A673 (cell line): Measurements from ENCODE around the gene CCDC85C. TPM values are rescaled to one million over a fixed set of nuclear protein-coding genes. Genes with fewer than 3 reads are reported as not detected.

Source experiments
- BruUV-seq: library from RNA; stranded (reverse); fragments of 400-500 nt; replicated peaks from 2 replicates; lab custom pipeline; 2021; lab: Mats Ljungman, UMichigan
- CTCF ChIA-PET: fragments of 300-600 bp; sonication (Branson Sonifier 250); formaldehyde crosslinking; loops from one replicate; lab custom pipeline; 2022; ENCODE audit warnings: antibody characterized with exemption; lab: Charles Lee
- POLR2A ChIA-PET: fragments of 300-600 bp; sonication (Branson Sonifier 250); formaldehyde crosslinking; loops from one replicate; lab custom pipeline; 2022; ENCODE audit warnings: antibody characterized with exemption; ENCODE audit not compliant: low non-redundant PET; lab: Charles Lee
- DNase-seq: peaks from one replicate; pipeline ENCODE4 v3.0.0-alpha.2; 2015; ENCODE audit warnings: low spot score
- H3K27ac ChIP-seq: fragments of 200-600 bp; sonication (generic); 2 replicates; pipeline ENCODE4 v1.5.1; 2016; ENCODE audit warnings: mixed run types, low read depth, mild to moderate bottlenecking, mixed read lengths, antibody characterized with exemption, low read length; ENCODE audit not compliant: poor library complexity, severe bottlenecking
- H3K27me3 ChIP-seq: fragments of 200-600 bp; sonication (generic); replicated peaks from 2 replicates; pipeline ENCODE4 v1.6.1; 2017; ENCODE audit warnings: mixed run types, low read depth, mild to moderate bottlenecking, mixed read lengths, antibody characterized with exemption, low read length; ENCODE audit not compliant: insufficient read depth, poor library complexity
- H3K36me3 ChIP-seq: fragments of 200-600 bp; sonication (generic); 2 replicates; pipeline ENCODE4 v1.6.1; 2016; ENCODE audit warnings: mixed run types, mild to moderate bottlenecking, mixed read lengths, antibody characterized with exemption, low read length; ENCODE audit not compliant: insufficient read depth, poor library complexity, severe bottlenecking
- H3K4me1 ChIP-seq: fragments of 200-600 bp; sonication (generic); 2 replicates; pipeline ENCODE4 v1.6.1; 2017; ENCODE audit warnings: mixed run types, mild to moderate bottlenecking, mixed read lengths, antibody characterized with exemption, low read length; ENCODE audit not compliant: insufficient read depth, poor library complexity, severe bottlenecking
- H3K4me3 ChIP-seq: fragments of 200-600 bp; sonication (generic); 2 replicates; pipeline ENCODE4 v1.5.1; 2016; ENCODE audit warnings: low read depth, mixed run types, mild to moderate bottlenecking, mixed read lengths, low read length; ENCODE audit not compliant: poor library complexity, severe bottlenecking
- H3K9me3 ChIP-seq: fragments of 200-600 bp; sonication (generic); 2 replicates; pipeline ENCODE4 v1.6.1; 2016; ENCODE audit warnings: mixed run types, low read depth, mild to moderate bottlenecking, mixed read lengths, antibody characterized with exemption, low read length; ENCODE audit not compliant: poor library complexity, severe bottlenecking
- CTCF ChIP-seq: fragments of 300-800, 200-600 bp; sonication (generic); conservative IDR thresholded peaks from 2 replicates; pipeline ENCODE4 v1.5.1; 2017; ENCODE audit warnings: low read depth, mild to moderate bottlenecking, antibody characterized with exemption, low read length, moderate library complexity, mixed read lengths
- EZH2 ChIP-seq: fragments of 200-600 bp; sonication (generic); IDR thresholded peaks from 2 replicates; pipeline ENCODE4 v1.6.1; 2017; ENCODE audit warnings: borderline replicate concordance, low read depth, mild to moderate bottlenecking, mixed read lengths, antibody characterized with exemption, low read length; ENCODE audit not compliant: poor library complexity, severe bottlenecking
- intact Hi-C: fragments of 100-400 bp; cut with micrococcal nuclease; formaldehyde crosslinking; loops from one replicate; pipeline ENCODE4 v1.10.0; 2022; ENCODE audit not compliant: unreplicated experiment
- total RNA-seq: library from RNA; stranded (reverse); gene quantifications from 2 replicates; pipeline ENCODE4 v1.2.3, GENCODE V29; 2021

The CCDC85C gene
- total RNA-seq, 1 experiment from 2014 or later: 24.6 TPM

DNA sequence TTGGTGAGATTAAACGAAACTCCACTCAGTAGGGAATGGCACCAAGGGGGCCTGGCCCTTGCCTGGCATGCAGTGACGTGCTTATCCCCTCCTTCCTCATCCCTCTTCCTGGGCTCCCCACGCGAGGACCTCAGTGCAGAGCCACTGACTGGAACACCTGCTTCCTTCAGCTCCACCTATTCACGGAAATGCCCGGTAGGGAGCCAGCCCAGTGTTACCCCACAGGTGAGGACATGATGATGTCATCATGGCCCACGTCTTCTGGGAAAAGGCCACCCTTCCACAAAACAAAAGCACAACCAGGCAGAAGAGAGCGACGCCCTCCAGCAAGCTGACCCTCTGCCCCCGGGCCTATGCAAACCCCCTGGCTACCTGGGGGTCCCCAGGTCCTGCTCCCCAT is 42.1 kb downstream of the CCDC85C start:
- Histone ChIP-seq H3K4me1 (peaks cover 12% of the 10 kb centered on the region), H3K27ac (no peak overlapping the region), H3K9me3 (no peaks in the 10 kb centered on the region), H3K27me3 (no peaks in the 10 kb centered on the region), H3K36me3 (no peaks in the 10 kb centered on the region), H3K4me3 (no peak overlapping the region)
- no peak for DNase-seq
- intact Hi-C loops: no loop called here
- POLR2A ChIA-PET: no interaction called here
- TF ChIP-seq CTCF (no peak), EZH2 (no peak)
- CTCF ChIA-PET: no interaction called here
- BruUV-seq: no TSS peak

- TF ChIP-seq EZH2: no peak
- no peak for TF ChIP-seq CTCF
- Histone ChIP-seq H3K27ac (no peak overlapping the region), H3K4me1 (peaks cover 12% of the 10 kb centered on the region), H3K4me3 (no peak overlapping the region), H3K27me3 (no peaks in the 10 kb centered on the region), H3K36me3 (no peaks in the 10 kb centered on the region), H3K9me3 (no peaks in the 10 kb centered on the region)
- intact Hi-C loops: no loop called here
- POLR2A ChIA-PET: no interaction called here
- CTCF ChIA-PET: no interaction called here
- DNase-seq: no peak
- BruUV-seq: no TSS peak
Observed at GRCh38 chr14:99560922-99561683, 42.9 kb downstream of the CCDC85C start.

DNA sequence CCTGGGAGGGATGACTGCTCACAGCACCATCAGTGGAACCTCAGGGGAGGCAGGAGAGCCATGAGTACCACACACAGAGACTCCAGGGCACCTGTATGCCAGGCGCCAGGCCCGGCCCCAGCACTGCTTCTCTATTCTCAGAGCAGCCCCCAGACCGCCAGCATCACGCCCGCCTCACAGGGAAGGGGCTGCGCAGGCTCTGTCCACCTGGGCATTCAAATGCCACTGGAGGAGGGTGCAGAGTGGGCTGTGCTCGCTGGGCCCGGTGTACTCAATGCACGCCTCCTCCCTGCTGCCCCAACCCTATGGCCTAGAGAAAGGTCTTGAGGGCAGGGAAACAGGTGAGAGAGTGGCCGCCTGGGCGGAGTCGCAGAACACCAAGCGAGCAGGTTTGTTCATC is 43.6 kb downstream of the CCDC85C start:
- no peak overlapping the region for H3K27ac ChIP-seq
- TF ChIP-seq CTCF (no peak), EZH2 (no peak)
- H3K4me1 ChIP-seq: peaks cover 12% of the 10 kb centered on the region
- BruUV-seq: no TSS peak
- H3K4me3 ChIP-seq: no peak overlapping the region
- intact Hi-C loops: no loop called here
- no peaks in the 10 kb centered on the region for H3K9me3 ChIP-seq
- no peaks in the 10 kb centered on the region for H3K27me3 ChIP-seq
- DNase-seq: no peak
- ChIA-PET POLR2A (no interaction called here), CTCF (no interaction called here)
- H3K36me3 ChIP-seq: no peaks in the 10 kb centered on the region
